Panc1 (cell line): ENCODE measurements around the gene TBX20.

Experiments
- CTCF ChIP-seq: fragments of 450-650 bp; IDR thresholded peaks from 2 replicates; pipeline ENCODE4 v1.5.1; 2017; ENCODE audit warnings: mild to moderate bottlenecking
- POLR2AphosphoS5 ChIP-seq: IDR thresholded peaks from 2 replicates; pipeline ENCODE4 v1.6.1; 2012; ENCODE audit warnings: mild to moderate bottlenecking, low read depth, low read length, moderate library complexity
- REST ChIP-seq, 2 experiments: IDR thresholded peaks; 2 replicates each; pipeline ENCODE4 v1.6.1; 2011 to 2012; ENCODE audit warnings: low read depth in 2 of 2, control low read depth in 1 of 2, low read length in 1 of 2, mild to moderate bottlenecking in 1 of 2, moderate library complexity in 1 of 2; ENCODE audit not compliant: insufficient read depth in 1 of 2
- SIN3A ChIP-seq: IDR thresholded peaks from 2 replicates; pipeline ENCODE4 v1.6.1; 2012; ENCODE audit warnings: low read depth, mild to moderate bottlenecking, low read length, moderate library complexity, borderline replicate concordance; ENCODE audit not compliant: insufficient read depth

GRCh38 chr7:35268953-35269352 lies 15.1 kb upstream of the TBX20 start:
- no peak for TF ChIP-seq CTCF
- no peak for TF ChIP-seq POLR2AphosphoS5
- TF ChIP-seq SIN3A: no peak
- no peak for TF ChIP-seq REST (IDR thresholded peaks at IDR 0.05; ENCODE audit: insufficient read depth in 1 of 2, low read depth in 2 of 2, low read length in 1 of 2)
